ENCODE results near the gene DMD.
"Not testable (repeated sequence)": the region's sequence is repeated elsewhere in the genome, so short reads cannot be mapped to it uniquely, and the experiment has no call there.

Gene DMD

DNA sequence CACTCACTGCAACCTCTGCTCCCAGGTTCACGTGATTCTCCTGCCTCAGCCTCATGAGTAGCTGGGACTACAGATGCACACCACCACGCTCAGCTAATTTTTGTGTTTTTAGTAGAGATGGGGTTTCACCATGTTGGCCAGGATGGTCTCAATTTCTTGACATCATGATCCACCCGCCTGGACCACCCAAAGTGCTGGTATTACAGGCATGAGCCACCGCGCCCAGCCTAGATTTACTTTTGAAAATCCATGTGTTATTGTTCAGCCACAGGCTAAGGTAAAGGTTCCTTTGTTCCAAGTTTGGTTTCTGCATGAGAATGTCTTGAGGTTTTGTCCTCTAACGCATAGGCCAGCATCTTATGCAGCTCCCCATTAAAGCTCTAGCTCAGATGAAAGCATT lies 371.6 kb downstream of the DMD start:
- DNase-seq, result no peak

DNA sequence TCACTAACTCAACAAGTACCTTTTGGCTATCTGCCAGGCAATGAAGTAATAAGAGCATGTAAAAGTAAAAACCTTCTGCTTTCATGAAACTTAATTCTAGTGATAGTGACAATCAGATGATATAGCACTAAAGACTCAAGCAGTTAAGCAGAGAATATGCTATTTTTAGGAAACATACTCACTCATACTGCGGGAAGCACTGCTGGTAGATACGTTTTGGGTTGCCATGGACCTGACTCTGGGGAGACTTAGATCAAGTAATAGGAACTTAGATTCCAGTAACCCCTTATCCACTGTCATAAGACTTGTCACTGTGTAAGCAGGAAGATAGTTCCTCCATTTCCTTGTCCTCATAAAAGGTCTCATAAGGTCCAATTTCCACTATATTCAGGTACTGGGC lies 386.3 kb downstream of the DMD start:
- DNase-seq, result no peak

DNA sequence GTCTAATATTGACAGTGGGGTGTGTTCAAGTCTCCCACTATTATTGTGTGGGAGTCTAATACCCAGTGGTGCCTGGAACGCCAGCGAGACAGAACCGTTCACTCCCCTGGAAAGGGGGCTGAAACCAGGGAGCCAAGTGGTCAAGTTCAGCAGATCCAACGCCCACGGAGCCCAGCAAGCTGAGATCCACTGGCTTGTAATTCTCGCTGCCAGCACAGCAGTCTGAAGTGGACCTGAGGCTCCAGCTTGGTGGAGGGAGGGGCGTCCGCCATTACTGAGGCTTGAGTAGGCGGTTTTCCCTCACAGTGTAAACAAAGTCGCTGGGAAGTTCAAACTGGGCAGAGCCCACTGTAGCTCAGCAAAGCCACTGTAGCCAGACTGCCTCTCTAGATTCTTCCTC lies 407.3 kb downstream of the DMD start:
- DNase-seq, result no peak

DNA sequence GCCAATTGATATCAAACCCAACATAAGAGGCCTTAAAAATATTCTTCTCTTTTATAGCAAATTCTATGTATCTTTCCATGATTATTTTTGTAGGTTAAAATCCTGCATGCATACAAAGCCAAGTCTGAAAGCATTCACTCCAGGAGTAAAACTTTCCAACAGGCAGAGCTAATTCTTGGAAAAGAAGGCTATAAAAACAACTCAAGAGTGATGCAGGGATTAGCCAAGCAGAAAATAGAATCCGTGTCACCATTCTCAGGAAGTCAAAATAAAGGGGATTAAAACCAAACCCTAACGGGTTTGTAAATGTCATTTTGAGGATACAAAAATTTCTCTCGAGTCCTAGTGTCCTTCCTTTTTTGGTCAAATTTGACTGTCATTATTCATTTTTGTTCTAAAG lies 412.4 kb downstream of the DMD start:
- no peak for DNase-seq

DNA sequence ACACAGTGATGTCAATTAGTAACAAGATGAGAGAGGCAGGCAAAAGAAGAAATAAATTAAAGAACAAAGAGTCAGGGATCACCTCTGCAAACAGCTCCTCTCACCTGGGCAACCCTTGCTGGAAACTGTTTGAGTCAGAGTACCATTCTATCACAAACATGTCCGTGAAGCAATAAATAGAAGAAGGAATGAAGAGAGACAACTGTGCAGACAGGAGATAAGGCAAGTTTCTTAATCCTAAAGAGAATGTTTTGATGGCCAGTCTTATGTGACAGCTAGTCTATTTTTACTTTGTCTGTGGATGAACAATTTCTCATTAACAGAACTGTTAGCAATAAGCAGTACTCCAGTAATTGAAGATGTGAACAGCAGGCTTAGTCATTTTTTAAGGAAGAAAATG lies 422.4 kb downstream of the DMD start:
- no peak for DNase-seq

DNA sequence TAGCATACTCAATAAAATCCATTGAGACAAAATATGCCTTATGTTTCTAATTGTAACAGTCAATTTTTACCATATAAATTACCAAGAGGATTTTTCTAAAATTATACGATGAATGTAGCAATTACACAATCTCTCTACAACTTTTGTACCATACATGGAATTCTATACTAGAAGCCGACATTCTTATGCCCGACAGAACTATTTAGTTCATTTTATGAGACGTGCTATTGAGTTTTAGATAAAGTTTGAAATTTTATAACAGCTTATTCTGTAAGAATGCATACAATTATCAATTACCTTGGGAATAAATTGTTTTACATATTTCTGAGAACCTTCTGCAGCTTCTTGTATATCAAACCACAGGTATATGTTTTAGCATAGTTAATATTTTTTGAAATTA lies 431.2 kb downstream of the DMD start:
- DNase-seq, result no peak

DNA sequence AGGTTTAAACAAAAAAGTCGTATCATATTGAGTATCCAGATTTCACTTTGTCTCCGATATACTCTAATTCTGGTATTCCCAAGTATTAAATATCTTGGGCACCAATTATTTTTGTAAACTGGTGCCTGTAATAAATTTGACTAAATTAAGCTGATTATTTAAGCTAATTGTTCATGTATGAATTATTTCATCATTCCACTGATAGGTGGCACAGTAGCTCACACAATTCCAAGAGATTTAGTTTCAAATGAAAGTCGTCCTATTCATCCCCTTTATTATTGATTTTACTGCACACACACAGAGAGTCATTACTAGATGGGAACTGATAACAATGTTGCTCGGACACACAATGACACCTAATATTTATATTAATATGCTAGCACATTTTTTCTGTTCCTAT lies 432.4 kb downstream of the DMD start:
- DNase-seq, result no peak

DNA sequence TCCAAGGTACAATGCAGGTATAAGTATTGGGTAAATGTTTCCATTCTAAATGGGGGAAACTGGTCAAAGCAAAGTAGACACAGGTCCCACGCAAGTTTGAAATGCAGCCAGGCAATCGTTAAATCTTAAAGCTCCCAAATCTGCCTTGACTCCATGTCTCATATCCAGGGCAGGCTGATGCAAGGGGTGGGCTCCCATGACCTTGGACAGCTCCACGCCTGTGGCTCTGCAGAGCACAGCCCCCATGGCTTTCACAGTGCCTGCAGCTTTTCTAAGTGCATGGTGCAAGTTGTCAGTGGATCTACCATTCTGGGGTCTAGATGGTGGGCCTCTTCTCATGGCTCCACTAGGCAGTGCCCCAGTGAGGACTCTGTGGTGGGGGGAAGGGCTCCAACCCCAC lies 436.4 kb downstream of the DMD start:
- DNase-seq, result no peak

DNA sequence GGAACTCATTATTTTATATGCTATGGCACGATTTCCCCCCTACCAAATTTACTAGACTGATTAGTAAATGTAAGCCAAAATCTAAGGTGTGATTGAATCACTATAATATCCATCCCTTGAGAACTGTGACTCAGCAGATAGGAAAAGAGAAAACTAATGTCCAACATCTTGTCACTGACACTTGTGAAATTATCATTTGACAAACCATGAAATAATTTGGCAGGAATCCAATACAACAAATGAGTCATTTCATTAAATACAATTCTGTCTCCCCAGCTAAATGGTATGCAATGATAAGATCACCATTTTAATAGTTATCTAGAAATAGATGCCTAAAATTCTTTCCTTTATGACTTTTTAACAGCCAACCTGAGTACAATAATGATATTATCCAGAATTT lies 462.3 kb downstream of the DMD start:
- DNase-seq, result no peak

DNA sequence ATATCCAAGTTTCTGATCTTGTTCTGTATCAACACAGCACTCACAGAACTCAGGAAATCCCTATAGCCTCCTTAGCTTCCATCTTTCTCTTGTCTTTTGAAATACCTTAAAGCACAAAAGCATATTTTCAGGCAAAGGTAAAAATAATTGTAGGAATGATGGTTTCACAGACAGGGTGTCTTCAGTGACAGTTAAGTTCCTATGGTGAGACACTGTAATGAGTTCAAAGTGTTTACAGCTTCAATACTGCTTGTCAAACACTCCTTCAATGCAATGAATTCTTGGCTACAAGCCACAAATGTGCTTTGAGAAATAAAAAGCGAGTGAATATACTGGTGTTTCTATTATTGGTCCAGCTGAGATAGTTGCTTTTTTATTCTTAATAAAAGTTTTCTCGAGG lies 466.0 kb downstream of the DMD start:
- no peak for DNase-seq

DNA sequence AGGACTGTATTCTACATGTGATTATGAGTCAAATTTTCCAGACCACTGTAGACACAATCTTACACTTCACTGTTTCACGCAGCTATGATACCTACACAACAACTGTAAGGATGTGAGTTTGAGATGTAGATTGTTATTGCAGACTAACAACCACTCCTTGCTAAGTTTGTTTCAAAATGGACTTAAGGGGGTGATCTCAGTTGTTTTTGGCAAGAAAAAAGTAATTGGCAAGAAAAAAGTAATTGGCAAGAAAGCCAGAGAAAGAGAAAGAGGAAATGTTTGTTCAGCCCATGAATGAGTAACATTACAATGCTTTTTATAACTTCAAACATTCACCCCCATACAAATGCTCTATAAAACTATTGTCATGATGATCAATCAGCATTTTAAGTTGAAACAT lies 466.4 kb downstream of the DMD start:
- no peak for DNase-seq

DNA sequence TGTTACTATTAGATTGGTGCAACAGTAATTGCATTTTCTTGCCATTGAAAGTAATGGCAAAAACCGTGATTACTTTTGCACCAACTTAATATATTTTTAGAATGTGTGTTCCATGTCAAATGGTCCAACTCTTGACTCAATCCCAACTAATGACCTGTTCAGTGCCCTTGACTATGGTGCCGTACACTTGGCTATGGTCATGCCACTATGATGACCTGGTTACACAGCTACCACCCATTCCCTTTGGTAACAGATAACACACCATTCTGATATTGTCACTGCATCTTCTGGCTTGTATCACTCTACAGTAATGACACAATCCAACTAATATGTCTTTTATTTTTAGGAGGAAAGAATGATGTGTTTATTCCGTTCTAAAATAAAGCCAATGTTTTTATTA lies 469.4 kb downstream of the DMD start:
- DNase-seq, result no peak

DNA sequence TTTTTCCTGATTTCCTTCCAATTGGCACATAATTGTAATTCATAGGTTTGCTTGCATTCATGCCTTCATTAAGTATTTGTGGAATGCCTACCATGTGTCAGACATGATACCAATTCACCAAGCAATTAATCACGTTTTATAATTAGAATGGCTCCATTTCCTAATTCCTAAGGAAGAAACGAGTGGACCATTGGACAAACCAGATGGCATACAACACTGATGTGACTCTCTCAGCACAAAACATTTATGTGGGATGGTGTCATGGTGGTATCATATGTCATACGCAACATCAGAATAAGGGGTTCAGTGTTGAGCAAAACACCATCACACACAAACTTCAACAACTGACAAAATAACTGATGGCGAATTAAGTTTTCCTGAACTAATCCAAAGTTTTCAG lies 502.8 kb downstream of the DMD start:
- DNase-seq, result no peak

DNA sequence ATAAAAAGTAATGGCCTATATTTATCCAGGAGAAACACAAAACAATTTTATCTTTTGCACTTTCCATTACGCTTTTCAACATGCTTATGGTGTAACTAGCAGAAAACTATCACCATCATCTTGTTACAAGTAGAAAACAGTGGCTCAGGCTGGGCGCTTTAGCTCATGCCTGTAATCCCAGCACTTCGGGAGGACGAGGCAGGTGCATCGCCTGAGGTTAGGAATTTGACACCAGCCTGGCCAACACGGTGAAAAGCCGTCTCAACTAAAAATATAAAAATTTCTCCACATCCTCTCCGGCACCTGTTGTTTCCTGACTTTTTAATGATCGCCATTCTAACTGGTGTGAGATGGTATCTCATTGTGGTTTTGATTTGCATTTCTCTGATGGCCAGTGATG lies 506.0 kb downstream of the DMD start:
- not testable (repeated sequence) for DNase-seq

DNA sequence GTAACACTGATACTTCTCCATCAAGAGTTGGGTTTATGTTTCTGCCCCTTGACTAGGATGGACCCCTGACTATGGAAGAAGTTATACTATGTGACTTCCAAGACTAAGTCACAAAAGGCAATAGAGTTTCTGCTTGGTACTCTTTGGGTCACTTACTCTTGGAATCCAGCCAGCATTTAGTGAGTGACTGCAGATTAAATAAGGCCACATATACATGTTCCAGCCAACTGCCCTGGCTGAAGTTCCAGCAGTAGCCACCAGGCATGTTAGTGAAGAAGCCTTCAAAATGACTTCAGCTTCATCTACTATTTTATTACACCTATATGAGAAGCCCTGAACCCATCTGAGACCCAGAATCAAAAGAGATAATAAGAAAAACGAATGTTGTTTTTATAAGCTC lies 524.0 kb downstream of the DMD start:
- no peak for DNase-seq

DNA sequence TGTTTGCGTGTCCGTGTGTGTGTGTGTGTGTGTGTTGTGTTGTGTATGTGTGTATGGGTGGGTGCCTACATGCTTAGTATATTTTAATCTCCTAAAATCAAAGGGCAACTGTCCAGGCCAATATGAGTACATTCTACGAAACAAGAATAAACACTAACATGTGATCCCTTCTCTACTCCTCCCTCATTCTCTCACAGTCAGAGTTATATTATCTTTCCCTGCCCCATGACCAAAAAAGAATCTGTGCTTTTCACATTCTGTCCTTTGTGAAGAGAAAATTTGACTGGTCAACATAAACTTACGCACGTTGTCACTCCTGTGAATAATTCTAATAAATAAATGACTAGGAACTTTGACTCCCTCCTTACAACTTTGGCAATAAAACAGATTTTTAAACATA lies 532.9 kb downstream of the DMD start:
- DNase-seq, result no peak

DNA sequence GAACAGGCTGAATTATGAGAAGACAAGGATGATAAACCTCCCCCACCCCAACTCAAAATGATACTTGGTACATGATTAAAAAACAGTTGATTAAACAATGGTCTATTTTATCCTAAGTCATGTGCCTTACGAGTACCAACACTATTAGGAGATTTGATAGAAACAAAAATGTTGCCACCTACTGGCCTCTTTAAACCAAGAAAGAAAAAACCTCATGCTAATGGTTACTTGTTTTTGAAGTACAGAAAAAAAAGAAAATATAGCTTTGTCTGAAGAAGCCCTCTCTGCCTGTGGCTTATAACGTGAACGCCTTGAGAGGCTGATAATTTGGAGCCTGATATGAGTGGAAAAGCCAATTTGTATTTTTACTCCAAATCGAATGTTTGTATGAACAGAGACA lies 538.2 kb downstream of the DMD start:
- DNase-seq, result no peak

DNA sequence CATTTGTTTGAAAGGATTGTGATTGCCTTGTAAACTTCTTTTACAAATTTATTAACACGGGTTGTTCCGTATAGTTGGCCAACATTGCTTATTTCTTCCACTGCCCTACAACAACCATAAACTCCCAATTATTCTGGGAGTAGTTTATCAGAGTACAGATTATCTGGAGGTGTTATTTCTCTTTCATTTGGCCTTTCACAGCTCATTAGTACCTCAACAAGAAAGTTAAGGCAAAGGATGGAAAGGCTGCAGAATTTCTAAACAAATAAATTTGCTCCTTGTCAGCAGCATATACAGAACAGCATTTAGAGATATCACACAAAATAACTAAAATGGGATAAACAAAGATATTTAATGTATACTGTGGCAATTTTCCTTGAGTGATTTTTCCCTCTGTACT lies 548.8 kb downstream of the DMD start:
- DNase-seq, result no peak

DNA sequence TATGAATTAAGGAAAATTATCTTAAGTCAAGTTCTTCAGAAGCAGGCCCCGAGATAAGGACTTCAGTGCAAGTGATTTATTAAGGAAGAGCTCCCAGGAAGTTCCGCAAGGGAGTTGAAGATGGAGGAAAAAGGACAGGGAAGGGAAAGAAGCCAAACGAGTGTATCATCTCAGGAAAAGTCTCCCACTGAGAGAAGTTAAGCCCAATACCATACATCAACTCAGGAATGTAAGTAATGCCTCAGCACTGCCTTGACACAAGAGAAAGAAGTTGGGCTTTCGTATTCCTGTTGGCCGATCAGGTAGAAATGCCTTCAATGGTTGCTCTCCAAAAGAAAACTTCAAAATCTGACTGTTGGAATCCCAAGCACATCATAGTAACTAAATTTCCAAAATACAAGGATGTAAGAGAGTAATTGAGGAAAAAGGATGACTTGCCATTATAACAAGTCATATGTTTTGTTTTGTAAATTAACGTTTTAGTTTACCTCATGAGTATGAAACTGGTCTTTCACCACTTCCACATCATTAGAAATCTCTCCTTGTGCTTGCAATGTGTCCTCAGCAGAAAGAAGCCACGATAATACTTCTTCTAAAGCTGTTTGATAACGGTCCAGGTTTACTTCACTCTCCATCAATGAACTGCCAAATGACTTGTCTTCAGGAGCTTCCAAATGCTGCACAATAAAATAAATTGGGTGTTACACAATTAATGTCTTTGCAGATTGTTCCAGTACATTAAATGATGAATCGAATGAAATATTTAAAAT lies 566.7 kb downstream of the DMD start:
- DNase-seq, result no peak

DNA sequence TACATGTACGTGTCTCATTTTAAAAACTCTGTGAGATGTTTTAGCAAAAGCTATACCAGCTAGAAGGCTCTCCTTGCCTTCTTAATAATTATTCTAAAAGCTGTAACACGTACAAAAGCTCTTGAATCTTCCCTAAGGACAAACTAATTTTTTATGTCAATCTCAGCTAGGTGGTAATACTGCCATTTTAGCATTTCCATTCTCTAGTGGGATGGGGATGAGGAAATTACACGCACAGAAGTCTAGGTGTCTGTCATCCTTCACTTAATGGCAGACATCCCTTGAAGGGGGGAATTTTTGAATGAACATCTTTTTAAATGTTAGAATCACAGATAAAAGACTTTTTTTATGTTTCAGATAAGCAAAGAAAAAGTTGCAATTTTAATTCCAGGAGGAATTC lies 569.1 kb downstream of the DMD start:
- DNase-seq, result no peak

DNA sequence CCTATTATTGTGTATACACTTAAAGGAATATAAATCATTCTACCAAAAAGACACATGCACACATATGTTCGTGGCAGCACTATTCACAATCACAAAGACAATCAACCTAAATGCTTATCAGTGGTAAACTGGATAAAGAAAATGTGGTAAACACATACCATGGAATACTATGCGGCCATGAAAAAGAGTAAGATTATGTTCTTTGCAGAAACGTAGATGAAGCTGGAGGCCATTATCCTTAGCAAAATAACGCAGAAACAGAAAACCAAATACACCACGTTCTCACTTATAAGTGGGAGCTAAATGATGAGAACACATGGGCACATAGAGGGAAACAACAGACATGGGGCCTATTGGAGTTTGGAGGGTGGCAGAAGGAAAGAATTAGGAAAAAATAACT lies 593.2 kb downstream of the DMD start:
- DNase-seq, result no peak

DNA sequence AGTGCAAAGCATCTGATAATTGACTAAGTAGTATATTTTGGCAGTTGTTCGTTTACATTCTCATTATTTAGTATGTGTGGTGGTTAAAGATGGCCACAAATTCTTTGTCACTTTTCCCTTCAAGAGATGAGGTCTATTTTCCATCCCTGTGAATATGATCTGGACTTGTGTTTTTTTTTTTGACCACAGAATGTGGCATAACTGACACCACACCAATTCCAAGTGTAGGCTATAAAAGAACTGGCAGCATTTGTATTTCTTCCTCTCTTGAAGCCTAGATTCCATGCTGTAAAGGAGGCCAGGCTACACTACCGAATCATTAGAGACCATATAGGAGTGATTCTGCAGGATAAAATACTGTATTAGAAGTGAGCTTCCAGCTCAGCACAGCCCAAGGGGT lies 596.6 kb downstream of the DMD start:
- DNase-seq, result no peak

DNA sequence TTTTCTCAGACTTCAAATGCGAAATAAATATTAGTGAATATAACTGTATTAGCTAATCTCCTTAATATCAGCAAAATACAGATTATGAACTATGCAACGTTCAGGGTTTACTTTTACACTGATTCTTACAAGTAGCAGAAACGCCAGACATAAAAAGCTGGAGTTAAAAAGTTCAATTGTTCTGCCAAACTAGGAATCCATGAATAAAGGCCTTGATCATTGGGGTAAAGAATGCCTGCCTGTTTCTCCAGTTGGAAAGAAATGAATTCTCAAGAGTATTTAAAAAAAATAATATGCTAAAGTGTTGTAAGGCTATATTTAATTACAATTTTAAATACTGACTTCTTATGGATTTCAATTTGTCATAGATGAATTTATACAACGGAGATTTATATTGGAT lies 612.2 kb downstream of the DMD start:
- DNase-seq, result no peak

DNA sequence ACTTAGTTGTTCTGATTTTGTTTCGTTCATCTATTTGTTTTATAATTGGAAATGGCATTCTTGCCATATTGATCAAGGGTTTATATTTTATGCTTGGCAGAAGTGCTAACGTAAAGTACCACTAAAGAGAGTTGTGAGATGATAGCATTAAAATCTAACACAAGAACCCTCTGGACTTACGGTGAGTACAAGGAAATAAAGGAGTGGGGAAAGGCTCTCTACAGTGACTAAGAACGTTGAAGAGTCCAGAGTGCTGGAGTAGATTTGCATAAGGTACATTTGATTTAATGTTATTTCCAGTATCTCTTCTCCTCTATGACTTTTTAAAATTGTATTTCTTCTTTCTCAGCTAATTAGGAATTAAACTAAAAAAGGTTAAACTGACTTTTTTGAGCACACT lies 612.6 kb downstream of the DMD start:
- no peak for DNase-seq

DNA sequence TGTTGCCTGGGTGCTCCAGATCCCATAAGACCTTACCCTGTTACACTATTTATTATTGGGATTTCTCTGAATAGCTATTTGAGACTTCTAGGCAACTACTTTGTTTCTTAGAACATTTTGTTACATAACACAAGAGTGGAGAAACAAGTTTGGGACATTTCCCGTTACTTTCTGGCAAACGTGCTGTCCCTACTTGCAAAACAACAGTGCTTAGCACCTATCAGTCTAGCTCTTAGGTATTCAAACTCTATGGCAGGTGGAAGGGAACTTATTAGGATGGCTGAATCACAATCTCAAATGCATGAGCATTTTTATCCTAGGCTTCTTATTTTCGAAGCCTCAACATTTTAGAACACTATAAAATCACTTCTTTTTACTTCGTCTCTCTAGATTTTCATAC lies 613.6 kb downstream of the DMD start:
- DNase-seq, result no peak

DNA sequence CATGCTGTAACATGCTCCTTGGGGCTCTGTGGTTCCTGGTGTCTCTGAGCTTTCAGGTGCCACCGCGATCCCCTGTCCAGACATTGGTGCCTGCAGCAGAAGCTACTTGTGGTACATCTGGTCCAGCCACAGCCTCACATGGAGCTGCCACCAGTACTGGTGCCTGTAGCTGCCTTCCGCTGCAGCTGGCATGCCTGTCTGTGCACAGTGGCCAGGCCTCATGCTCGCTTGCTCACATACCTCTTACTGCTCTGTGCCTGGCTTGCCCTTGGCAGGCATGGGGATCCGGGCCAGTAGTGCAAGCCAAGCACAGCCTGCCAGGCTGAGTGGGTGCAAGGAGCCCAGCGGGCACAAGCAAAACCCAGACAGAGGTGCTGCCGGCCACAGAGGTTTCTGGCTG lies 618.6 kb downstream of the DMD start:
- no peak for DNase-seq

Measured in CD4-positive, alpha-beta T cell treated with Interferon gamma for 1 hour (primary cell).